WTC11 (cell line): ENCODE data around the gene FAM114A1. TPM values are rescaled to one million over a fixed set of nuclear protein-coding genes. Genes with fewer than 3 reads are reported as not detected.

Experiments used
- ATAC-seq: fragments of 200-7000 bp; cut with Tn5 transposase; 2 replicates; pipeline ENCODE4 v1.10.0; 2021; ENCODE audit warnings: mild to moderate bottlenecking, moderate library complexity
- CTCF ChIA-PET: fragments of 300-600 bp; sonication (Branson Sonifier 250); formaldehyde crosslinking; loops from one replicate; lab custom pipeline; 2021; ENCODE audit warnings: antibody characterized with exemption; lab: Charles Lee
- POLR2A ChIA-PET: fragments of 350-600 bp; sonication (Branson Sonifier 250); formaldehyde crosslinking; loops from one replicate; lab custom pipeline; 2021; ENCODE audit warnings: antibody characterized with exemption; lab: Charles Lee
- DNase-seq: peaks from one replicate; pipeline ENCODE4 v3.0.0; 2021; ENCODE audit warnings: low spot score
- H3K27ac Mint-ChIP-seq: 2 replicates; pipeline ENCODE4 v1.8.0; 2021; ENCODE audit warnings: mixed read lengths
- H3K27me3 Mint-ChIP-seq: 2 replicates; pipeline ENCODE4 v1.8.0; 2021; ENCODE audit warnings: low read depth, mild to moderate bottlenecking, moderate library complexity, mixed read lengths
- H3K36me3 Mint-ChIP-seq: 2 replicates; pipeline ENCODE4 v1.8.0; 2021; ENCODE audit warnings: mixed read lengths
- H3K4me1 Mint-ChIP-seq: 2 replicates; pipeline ENCODE4 v1.8.0; 2022; ENCODE audit warnings: mixed read lengths
- H3K4me3 Mint-ChIP-seq: 2 replicates; pipeline ENCODE4 v1.8.0; 2021; ENCODE audit warnings: mild to moderate bottlenecking, moderate library complexity, mixed read lengths
- H3K9me3 Mint-ChIP-seq: 2 replicates; pipeline ENCODE4 v1.8.0; 2021; ENCODE audit warnings: mixed read lengths
- CBFB ChIP-seq: sonication (generic); formaldehyde crosslinking; IDR thresholded peaks from 2 replicates; pipeline ENCODE4 v1.8.1; 2022; ENCODE audit warnings: mild to moderate bottlenecking, low read depth, missing genetic modification reagents
- CREM ChIP-seq: sonication (generic); formaldehyde crosslinking; IDR thresholded peaks from 2 replicates; pipeline ENCODE4 v1.8.1; 2022; ENCODE audit warnings: mild to moderate bottlenecking, missing genetic modification reagents, moderate library complexity
- FOXJ3 ChIP-seq: sonication (generic); formaldehyde crosslinking; IDR thresholded peaks from 2 replicates; pipeline ENCODE4 v1.9.0; 2021; ENCODE audit warnings: missing genetic modification reagents, mild to moderate bottlenecking, borderline replicate concordance
- FOXP1 ChIP-seq: sonication (generic); formaldehyde crosslinking; IDR thresholded peaks from 2 replicates; pipeline ENCODE4 v1.8.0; 2022; ENCODE audit warnings: missing genetic modification reagents, mild to moderate bottlenecking, moderate library complexity, borderline replicate concordance
- JAZF1 ChIP-seq: fragments of 250-450 bp; sonication (Bioruptor Pico); IDR thresholded peaks from 2 replicates; pipeline ENCODE4 v1.9.0; 2021; ENCODE audit warnings: moderate library complexity, mild to moderate bottlenecking, inconsistent platforms
- MXD4 ChIP-seq: fragments of 250-450 bp; sonication (Bioruptor Pico); IDR thresholded peaks from 2 replicates; pipeline ENCODE4 v1.8.0; 2021; ENCODE audit warnings: mild to moderate bottlenecking, moderate library complexity, borderline replicate concordance
- NR2C2 ChIP-seq: sonication (generic); formaldehyde crosslinking; IDR thresholded peaks from 2 replicates; pipeline ENCODE4 v1.8.0; 2022; ENCODE audit warnings: mild to moderate bottlenecking, missing genetic modification reagents
- PRRX2 ChIP-seq: fragments of 250-450 bp; sonication (Bioruptor Pico); IDR thresholded peaks from 2 replicates; pipeline ENCODE4 v1.8.0; 2021; ENCODE audit warnings: mild to moderate bottlenecking
- RORB ChIP-seq: fragments of 250-450 bp; sonication (Bioruptor Pico); IDR thresholded peaks from 2 replicates; pipeline ENCODE4 v1.9.0; 2021; ENCODE audit warnings: mild to moderate bottlenecking
- TP53 ChIP-seq: sonication (generic); formaldehyde crosslinking; IDR thresholded peaks from 2 replicates; pipeline ENCODE4 v1.8.1; 2023; ENCODE audit warnings: mild to moderate bottlenecking, missing genetic modification reagents
- ZNF138 ChIP-seq: sonication (generic); formaldehyde crosslinking; conservative IDR thresholded peaks from 2 replicates; pipeline ENCODE4 v1.8.1; 2022; ENCODE audit warnings: mild to moderate bottlenecking, moderate library complexity, missing genetic modification reagents
- ZNF219 ChIP-seq: sonication (generic); formaldehyde crosslinking; IDR thresholded peaks from 2 replicates; pipeline ENCODE4 v1.8.0; 2023; ENCODE audit warnings: missing genetic modification reagents, mild to moderate bottlenecking, borderline replicate concordance
- ZNF416 ChIP-seq: fragments of 250-450 bp; sonication (Bioruptor Pico); IDR thresholded peaks from 2 replicates; pipeline ENCODE4 v1.9.0; 2021; ENCODE audit warnings: mild to moderate bottlenecking, inconsistent platforms
- total RNA-seq: library from RNA; stranded (reverse); gene quantifications from 3 replicates; pipeline ENCODE4 v1.2.3, GENCODE V29; 2021
- TF ChIP-seq, protein P1 (sequence below): sonication (generic); formaldehyde crosslinking; IDR thresholded peaks from 2 replicates; pipeline ENCODE4 v1.8.1; 2023; ENCODE audit warnings: mild to moderate bottlenecking, missing genetic modification reagents
- TF ChIP-seq, protein P2 (sequence below): fragments of 250-450 bp; sonication (Bioruptor Pico); conservative IDR thresholded peaks from 2 replicates; pipeline ENCODE4 v1.9.0; 2021; ENCODE audit warnings: mild to moderate bottlenecking
- TF ChIP-seq, protein P3 (sequence below): sonication (generic); formaldehyde crosslinking; IDR thresholded peaks from 2 replicates; pipeline ENCODE4 v1.8.0; 2023; ENCODE audit warnings: missing genetic modification reagents
- TF ChIP-seq, protein P4 (sequence below): fragments of 250-450 bp; sonication (Bioruptor Pico); IDR thresholded peaks from 2 replicates; pipeline ENCODE4 v1.9.0; 2021; ENCODE audit warnings: mild to moderate bottlenecking
- TF ChIP-seq, protein P5 (sequence below): sonication (generic); formaldehyde crosslinking; IDR thresholded peaks from 2 replicates; pipeline ENCODE4 v1.8.1; 2023; ENCODE audit warnings: mild to moderate bottlenecking, missing genetic modification reagents

Gene FAM114A1
- total RNA-seq, 1 experiment from 2014 or later, result 17.6 TPM

DNA sequence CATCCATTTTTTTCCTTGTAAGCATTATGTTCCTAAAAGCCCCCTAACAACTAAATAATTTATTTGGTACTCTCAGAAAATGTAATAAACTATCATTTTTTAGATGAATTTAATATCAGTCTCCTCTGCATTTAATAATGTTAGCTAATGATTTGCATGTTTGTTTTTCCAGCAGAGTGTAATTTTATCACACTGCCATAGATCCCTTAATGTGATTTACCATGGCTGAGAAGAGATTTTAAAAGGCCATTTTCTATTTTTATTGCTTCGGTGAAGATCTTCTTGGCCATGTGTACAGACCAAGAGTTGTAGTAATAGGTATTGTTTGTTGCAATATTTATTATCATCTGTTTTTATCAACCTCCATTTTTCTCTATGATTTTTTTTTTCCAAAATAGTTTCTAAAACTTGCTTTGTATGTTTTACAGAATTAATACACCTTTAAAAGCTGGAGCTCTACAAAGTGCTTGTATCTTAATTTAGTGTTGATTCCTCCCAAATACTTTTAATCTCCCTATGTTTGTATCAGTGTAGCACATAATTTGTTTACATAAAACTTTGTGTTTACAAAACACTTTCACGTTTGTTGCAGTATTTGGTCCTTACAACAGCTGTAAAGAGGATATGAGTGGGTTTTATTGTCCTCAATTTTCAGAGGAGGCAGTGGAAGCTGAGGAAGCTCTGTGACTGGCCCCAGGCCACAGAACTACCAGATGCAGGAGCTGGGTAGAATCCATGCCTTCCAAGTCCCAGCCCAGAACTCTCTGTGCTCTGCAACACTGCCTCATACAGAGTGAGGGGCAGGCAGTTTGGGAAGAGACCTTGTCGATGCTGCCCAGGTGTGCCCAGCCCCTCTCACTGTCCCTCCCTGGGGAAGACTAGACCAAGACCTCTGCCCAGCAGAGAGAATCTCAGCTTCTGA is 58.1 kb downstream of the FAM114A1 start (continued):
- TF ChIP-seq, protein P1, sequence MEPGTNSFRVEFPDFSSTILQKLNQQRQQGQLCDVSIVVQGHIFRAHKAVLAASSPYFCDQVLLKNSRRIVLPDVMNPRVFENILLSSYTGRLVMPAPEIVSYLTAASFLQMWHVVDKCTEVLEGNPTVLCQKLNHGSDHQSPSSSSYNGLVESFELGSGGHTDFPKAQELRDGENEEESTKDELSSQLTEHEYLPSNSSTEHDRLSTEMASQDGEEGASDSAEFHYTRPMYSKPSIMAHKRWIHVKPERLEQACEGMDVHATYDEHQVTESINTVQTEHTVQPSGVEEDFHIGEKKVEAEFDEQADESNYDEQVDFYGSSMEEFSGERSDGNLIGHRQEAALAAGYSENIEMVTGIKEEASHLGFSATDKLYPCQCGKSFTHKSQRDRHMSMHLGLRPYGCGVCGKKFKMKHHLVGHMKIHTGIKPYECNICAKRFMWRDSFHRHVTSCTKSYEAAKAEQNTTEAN (CRISPR knock-in tag), result no peak
- TF ChIP-seq MXD4 (CRISPR knock-in tag), result no peak
- TF ChIP-seq, protein P2, sequence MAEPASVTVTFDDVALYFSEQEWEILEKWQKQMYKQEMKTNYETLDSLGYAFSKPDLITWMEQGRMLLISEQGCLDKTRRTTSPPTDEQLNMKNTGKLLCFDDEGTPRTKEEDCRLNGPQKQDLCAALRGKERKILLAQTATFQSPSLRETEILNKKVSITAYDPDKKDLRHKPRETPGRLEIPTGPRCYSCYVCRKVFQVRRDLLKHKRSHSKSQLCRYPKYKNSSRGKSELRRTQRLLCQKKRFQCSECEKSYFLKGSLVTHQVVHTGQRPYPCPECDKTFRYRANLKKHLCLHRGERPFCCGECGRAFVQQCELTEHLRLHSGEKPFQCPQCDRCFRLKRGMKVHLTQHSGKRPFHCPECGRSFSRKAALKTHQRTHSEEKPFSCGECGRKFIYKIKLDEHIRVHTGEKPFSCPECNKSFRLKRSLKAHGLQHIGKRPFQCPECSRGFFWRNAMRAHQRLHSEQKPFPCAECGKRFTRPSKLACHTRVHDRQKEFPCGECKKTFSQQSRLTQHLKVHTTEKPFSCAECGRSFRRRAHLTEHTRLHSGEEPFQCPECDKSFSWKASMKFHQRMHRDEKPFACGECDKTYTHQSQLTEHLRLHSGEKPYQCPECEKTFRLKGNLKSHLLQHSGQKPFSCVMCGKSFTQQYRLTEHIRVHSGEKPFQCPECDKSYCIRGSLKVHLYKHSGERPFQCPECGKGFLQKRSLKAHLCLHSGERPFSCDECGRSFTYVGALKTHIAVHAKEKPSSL (CRISPR knock-in tag), result no peak

DNA sequence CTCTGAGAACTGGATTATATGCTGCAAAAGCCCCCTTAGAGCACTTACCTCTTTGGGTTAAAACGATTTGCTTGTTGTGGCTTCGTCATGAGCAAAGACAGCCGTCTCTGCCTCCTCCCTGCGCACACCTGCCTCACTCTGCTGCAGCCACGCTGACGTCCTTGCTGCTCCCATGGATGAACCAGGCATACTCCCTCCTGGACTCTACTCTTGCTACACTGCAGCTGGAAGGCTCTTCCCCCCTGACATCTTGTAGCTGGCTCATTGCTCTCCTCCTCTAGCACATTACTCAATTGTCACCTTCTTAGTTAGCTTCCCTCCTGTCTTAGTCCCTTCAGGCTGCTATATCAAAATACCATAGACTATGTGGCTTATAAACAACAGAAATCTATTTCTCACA is 59.3 kb downstream of the FAM114A1 start:
- ChIA-PET POLR2A (no interaction called here), CTCF (interaction anchor here (1.2 kb wide), 1 partner anchor 34 kb away, joined by 3 read pairs; no protein-coding TSS in a partner anchor)
- Mint-ChIP-seq H3K4me3 (no peak overlapping the region), H3K27me3 (no peaks in the 10 kb centered on the region; the same call in 1 of the 2 replicates), H3K4me1 (peaks cover 4% of the 10 kb centered on the region; the same call in 1 of the 2 replicates), H3K27ac (no peak overlapping the region; the same call in 1 of the 2 replicates), H3K9me3 (no peaks in the 10 kb centered on the region), H3K36me3 (0 out of 2 replicates have a peak, but pooled peaks cover under 1% of the 10 kb centered on the region)
- ATAC-seq (no peak), DNase-seq (no peak)
- TF ChIP-seq PRRX2 (CRISPR knock-in tag), result no peak
- TF ChIP-seq, protein P3, sequence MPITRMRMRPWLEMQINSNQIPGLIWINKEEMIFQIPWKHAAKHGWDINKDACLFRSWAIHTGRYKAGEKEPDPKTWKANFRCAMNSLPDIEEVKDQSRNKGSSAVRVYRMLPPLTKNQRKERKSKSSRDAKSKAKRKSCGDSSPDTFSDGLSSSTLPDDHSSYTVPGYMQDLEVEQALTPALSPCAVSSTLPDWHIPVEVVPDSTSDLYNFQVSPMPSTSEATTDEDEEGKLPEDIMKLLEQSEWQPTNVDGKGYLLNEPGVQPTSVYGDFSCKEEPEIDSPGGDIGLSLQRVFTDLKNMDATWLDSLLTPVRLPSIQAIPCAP (CRISPR knock-in tag), result no peak
- TF ChIP-seq NR2C2 (CRISPR knock-in tag), result no peak
- TF ChIP-seq FOXJ3 (CRISPR knock-in tag), result no peak
- TF ChIP-seq, protein P4, sequence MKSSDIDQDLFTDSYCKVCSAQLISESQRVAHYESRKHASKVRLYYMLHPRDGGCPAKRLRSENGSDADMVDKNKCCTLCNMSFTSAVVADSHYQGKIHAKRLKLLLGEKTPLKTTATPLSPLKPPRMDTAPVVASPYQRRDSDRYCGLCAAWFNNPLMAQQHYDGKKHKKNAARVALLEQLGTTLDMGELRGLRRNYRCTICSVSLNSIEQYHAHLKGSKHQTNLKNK, result no peak
- TF ChIP-seq JAZF1 (CRISPR knock-in tag), result no peak

DNA sequence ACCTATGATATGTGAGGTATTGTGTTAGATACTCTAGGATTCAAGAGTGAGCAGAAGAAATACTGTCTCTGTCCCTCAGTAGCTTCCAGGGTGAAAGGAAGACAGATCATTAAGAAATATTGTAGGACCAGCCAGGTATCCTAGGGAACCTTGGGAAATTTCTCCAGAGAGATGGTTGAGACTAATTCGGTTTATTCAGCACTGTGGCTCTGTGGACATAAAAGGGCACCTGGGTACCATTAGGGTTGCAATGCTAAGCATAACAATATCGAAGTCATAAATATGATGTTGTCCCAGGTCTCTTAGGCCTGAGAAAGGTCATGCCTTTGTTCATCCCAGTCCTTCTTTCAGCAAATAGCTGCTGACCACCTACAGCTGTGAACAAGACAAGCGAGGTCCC is 61.0 kb downstream of the FAM114A1 start:
- ChIA-PET POLR2A (interaction anchor here (0.6 kb wide), 1 partner anchor 21 kb away, joined by 5 read pairs; no protein-coding TSS in a partner anchor), CTCF (interaction anchor here (1.7 kb wide), 1 partner anchor 68 kb away, joined by 6 read pairs; no protein-coding TSS in a partner anchor)
- H3K4me3 Mint-ChIP-seq, result no peak overlapping the region
- no peaks in the 10 kb centered on the region for H3K9me3 Mint-ChIP-seq
- H3K4me1 Mint-ChIP-seq, result peaks cover 4% of the 10 kb centered on the region; the same call in 1 of the 2 replicates
- ATAC-seq, result no peak
- no peaks in the 10 kb centered on the region; the same call in 1 of the 2 replicates for H3K27me3 Mint-ChIP-seq
- peaks cover 8% of the 10 kb centered on the region for H3K36me3 Mint-ChIP-seq
- no peak overlapping the region for H3K27ac Mint-ChIP-seq
- no peak for DNase-seq
- TF ChIP-seq FOXP1 (CRISPR knock-in tag) (no peak), CREM (CRISPR knock-in tag) (no peak), ZNF416 (CRISPR knock-in tag) (no peak), TP53 (CRISPR knock-in tag) (no peak), ZNF219 (CRISPR knock-in tag) (no peak), CBFB (CRISPR knock-in tag) (no peak), RORB (no peak), ZNF138 (CRISPR knock-in tag) (no peak)
- TF ChIP-seq, protein P5, sequence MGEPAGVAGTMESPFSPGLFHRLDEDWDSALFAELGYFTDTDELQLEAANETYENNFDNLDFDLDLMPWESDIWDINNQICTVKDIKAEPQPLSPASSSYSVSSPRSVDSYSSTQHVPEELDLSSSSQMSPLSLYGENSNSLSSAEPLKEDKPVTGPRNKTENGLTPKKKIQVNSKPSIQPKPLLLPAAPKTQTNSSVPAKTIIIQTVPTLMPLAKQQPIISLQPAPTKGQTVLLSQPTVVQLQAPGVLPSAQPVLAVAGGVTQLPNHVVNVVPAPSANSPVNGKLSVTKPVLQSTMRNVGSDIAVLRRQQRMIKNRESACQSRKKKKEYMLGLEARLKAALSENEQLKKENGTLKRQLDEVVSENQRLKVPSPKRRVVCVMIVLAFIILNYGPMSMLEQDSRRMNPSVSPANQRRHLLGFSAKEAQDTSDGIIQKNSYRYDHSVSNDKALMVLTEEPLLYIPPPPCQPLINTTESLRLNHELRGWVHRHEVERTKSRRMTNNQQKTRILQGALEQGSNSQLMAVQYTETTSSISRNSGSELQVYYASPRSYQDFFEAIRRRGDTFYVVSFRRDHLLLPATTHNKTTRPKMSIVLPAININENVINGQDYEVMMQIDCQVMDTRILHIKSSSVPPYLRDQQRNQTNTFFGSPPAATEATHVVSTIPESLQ (CRISPR knock-in tag), result no peak
- TF ChIP-seq, protein P3 (CRISPR knock-in tag), result no peak
- TF ChIP-seq, all 79 proteins: peak for 0
